OCI-LY7 (cell line): ENCODE results near the gene COPS8.

Source experiments
- CTCF ChIP-seq: fragments of 200-600 bp; sonication (generic); conservative IDR thresholded peaks from 2 replicates; pipeline ENCODE4 v1.5.1; 2014; ENCODE audit warnings: mild to moderate bottlenecking, antibody characterized with exemption, low read length, moderate library complexity, mixed read lengths
- EZH2phosphoT487 ChIP-seq: fragments of 200-600 bp; sonication (generic); IDR thresholded peaks from 2 replicates; pipeline ENCODE4 v1.6.1; 2018; ENCODE audit warnings: low read depth, borderline replicate concordance, mild to moderate bottlenecking, mixed run types, antibody characterized with exemption, low read length, moderate library complexity, mixed read lengths

GRCh38 chr2:237091779-237092436 lies 6.2 kb downstream of the COPS8 start:
- TF ChIP-seq CTCF (no peak), EZH2phosphoT487 (no peak)
